Esophagus squamous epithelium (tissue), 5 donors: ENCODE results near the gene VAPA. TPM values are rescaled to one million over a fixed set of nuclear protein-coding genes. Genes with fewer than 3 reads are reported as not detected.

Experiments
- DNase-seq: peaks from one replicate; lab custom pipeline; 2025; lab: John Stamatoyannopoulos, UW
- H3K27ac ChIP-seq, 4 donors: fragments of 200-600 bp; sonication (generic); one replicate each; pipeline ENCODE4 v1.5.1; 2016 to 2019; ENCODE audit warnings: mild to moderate bottlenecking in 1 of 4
- H3K27me3 ChIP-seq, 4 donors: fragments of 200-600 bp; sonication (generic); 1 replicate in 3 of 4; 2 replicates in 1 of 4; pipeline versions ENCODE4 v1.5.1 to v1.6.0; 2017 to 2021; ENCODE audit warnings: antibody characterized with exemption in 1 of 4
- H3K36me3 ChIP-seq, 3 donors: fragments of 200-600 bp; sonication (generic); one replicate each; pipeline ENCODE4 v1.5.1; 2016 to 2019
- H3K4me1 ChIP-seq, 3 donors: fragments of 200-600 bp; sonication (generic); one replicate each; pipeline ENCODE4 v1.5.1; 2017 to 2019
- H3K4me3 ChIP-seq, 4 donors: fragments of 200-600 bp; sonication (generic); 1 replicate in 3 of 4; 2 replicates in 1 of 4; pipeline ENCODE4 v1.5.1; 2016 to 2019; ENCODE audit warnings: mild to moderate bottlenecking in 2 of 4, moderate library complexity in 1 of 4
- H3K9me3 ChIP-seq, 3 donors: fragments of 200-600 bp; sonication (generic); one replicate each; pipeline ENCODE4 v1.5.1; 2016 to 2019
- CTCF ChIP-seq, 6 experiments: fragments of 450-650 bp in 4 of 6; fragments of 200-600 bp in 2 of 6; sonication (generic) in 2 of 6; IDR thresholded peaks; one replicate each; pipeline ENCODE4 v1.5.1; 2016 to 2019; ENCODE audit warnings: antibody characterized with exemption in 6 of 6, mild to moderate bottlenecking in 4 of 6, moderate library complexity in 4 of 6
- POLR2A ChIP-seq, 4 donors: fragments of 450-650 bp; IDR thresholded peaks; one replicate each; pipeline ENCODE4 v1.6.1; 2017; ENCODE audit warnings: antibody characterized with exemption in 4 of 4, mild to moderate bottlenecking in 4 of 4, moderate library complexity in 3 of 4
- WGBS, 2 donors: methylation state at CpG; one replicate each; pipeline ENCODE4 v1.1.5; 2018; 5-methylcytosine and 5-hydroxymethylcytosine counted together
- intact Hi-C: fragments of 100-400 bp; cut with DNase I; formaldehyde crosslinking; loops from one replicate; pipeline ENCODE4 v1.15.0; 2022
- total RNA-seq, 4 donors: library from RNA; depleted of rRNA; stranded (reverse); fragments of >200 nt; gene quantifications; one replicate each; pipeline ENCODE4 v1.1.0, GENCODE V29; 2016
- donor health status: DM: yes; HTN: yes; CAD: no.

The VAPA gene
- total RNA-seq, 4 donors from 2014 or later, result 252 to 287 (median 268) TPM

GRCh38 chr18:9994701-9995235 is 81.0 kb downstream of the VAPA start:
- no peak overlapping the region for H3K27ac ChIP-seq
- intact Hi-C loops, result no loop called here
- no peak overlapping the region for H3K4me3 ChIP-seq
- H3K27me3 ChIP-seq, result peaks cover 0 to 10% (median 0%) of the 10 kb centered on the region in 4 donors
- peaks cover 0 to 15% (median 0%) of the 10 kb centered on the region in 3 donors for H3K4me1 ChIP-seq
- no peak for DNase-seq
- H3K36me3 ChIP-seq, result no peaks in the 10 kb centered on the region
- TF ChIP-seq POLR2A (IDR thresholded peaks at IDR 0.05), result no peak
- no peak for TF ChIP-seq CTCF (IDR thresholded peaks at IDR 0.05)
- H3K9me3 ChIP-seq, result peaks cover 0 to 12% (median 11%) of the 10 kb centered on the region in 3 donors
- WGBS, 2 donors, result 78 to 81% methylated on average over 6 of the region's 6 CpGs

GRCh38 chr18:9995631-9996030 is 81.8 kb downstream of the VAPA start:
- H3K4me1 ChIP-seq, result peaks cover 0 to 15% (median 0%) of the 10 kb centered on the region in 3 donors
- H3K9me3 ChIP-seq, result peaks cover 0 to 17% (median 16%) of the 10 kb centered on the region in 3 donors
- no peaks in the 10 kb centered on the region for H3K36me3 ChIP-seq
- H3K27ac ChIP-seq, result no peak overlapping the region
- intact Hi-C loops, result no loop called here
- no peak for DNase-seq
- peaks cover 0 to 10% (median 0%) of the 10 kb centered on the region in 4 donors for H3K27me3 ChIP-seq
- WGBS, 2 donors, result 65 to 79% methylated on average over 2 of the region's 2 CpGs
- no peak overlapping the region for H3K4me3 ChIP-seq
- TF ChIP-seq CTCF (IDR thresholded peaks at IDR 0.05), result no peak
- no peak for TF ChIP-seq POLR2A (IDR thresholded peaks at IDR 0.05)

GRCh38 chr18:9996094-9996493 is 82.3 kb downstream of the VAPA start:
- Histone ChIP-seq H3K27me3 (peaks cover 0 to 6% (median 0%) of the 10 kb centered on the region in 4 donors), H3K36me3 (no peaks in the 10 kb centered on the region), H3K9me3 (peaks cover 0 to 17% (median 16%) of the 10 kb centered on the region in 3 donors), H3K4me3 (no peak overlapping the region), H3K4me1 (peaks cover 0 to 15% (median 0%) of the 10 kb centered on the region in 3 donors), H3K27ac (no peak overlapping the region)
- WGBS, 2 donors, result 47 to 70% methylated on average over 3 of the region's 3 CpGs
- TF ChIP-seq POLR2A (IDR thresholded peaks at IDR 0.05), result no peak
- no peak for TF ChIP-seq CTCF (IDR thresholded peaks at IDR 0.05)
- intact Hi-C loops, result no loop called here
- no peak for DNase-seq

- intact Hi-C loops, result no loop called here
- WGBS, 2 donors, result 73 to 100% methylated on average over 1 of the region's 1 CpG
- Histone ChIP-seq H3K4me3 (no peak overlapping the region), H3K9me3 (peaks cover 0 to 17% (median 16%) of the 10 kb centered on the region in 3 donors), H3K27me3 (no peaks in the 10 kb centered on the region), H3K36me3 (no peaks in the 10 kb centered on the region), H3K27ac (no peak overlapping the region), H3K4me1 (peaks cover 0 to 15% (median 0%) of the 10 kb centered on the region in 3 donors)
- DNase-seq, result no peak
- TF ChIP-seq POLR2A (IDR thresholded peaks at IDR 0.05) (no peak), CTCF (IDR thresholded peaks at IDR 0.05) (no peak)
These were observed 83.9 kb downstream of the VAPA start for GRCh38 chr18:9997711-9998110.

- peaks cover 0 to 10% (median 0%) of the 10 kb centered on the region in 3 donors for H3K4me1 ChIP-seq
- no peak for DNase-seq
- H3K27ac ChIP-seq, result no peak overlapping the region
- H3K27me3 ChIP-seq, result no peaks in the 10 kb centered on the region
- TF ChIP-seq CTCF (IDR thresholded peaks at IDR 0.05), result no peak
- TF ChIP-seq POLR2A (IDR thresholded peaks at IDR 0.05), result no peak
- 84 to 89% methylated on average over 2 of the region's 2 CpGs for WGBS, 2 donors
- H3K4me3 ChIP-seq, result no peak overlapping the region
- no peaks in the 10 kb centered on the region for H3K36me3 ChIP-seq
- peaks cover 0 to 17% (median 16%) of the 10 kb centered on the region in 3 donors for H3K9me3 ChIP-seq
- intact Hi-C loops, result no loop called here
These were observed 84.5 kb downstream of the VAPA start for GRCh38 chr18:9998330-9998729.
